GM23248 (cell line): ENCODE data around the gene CTBP2.

Experiments
- EZH2 ChIP-seq: fragments of 200-600 bp; sonication (generic); IDR thresholded peaks from 2 replicates; pipeline ENCODE4 v1.6.1; 2018; ENCODE audit warnings: antibody characterized with exemption, mild to moderate bottlenecking; ENCODE audit not compliant: insufficient read depth, poor library complexity, severe bottlenecking
- EZH2phosphoT487 ChIP-seq: fragments of 200-600 bp; sonication (generic); IDR thresholded peaks from 2 replicates; pipeline ENCODE4 v1.6.1; 2018; ENCODE audit warnings: antibody characterized with exemption, moderate library complexity, mild to moderate bottlenecking, low read depth; ENCODE audit not compliant: insufficient read depth

DNA sequence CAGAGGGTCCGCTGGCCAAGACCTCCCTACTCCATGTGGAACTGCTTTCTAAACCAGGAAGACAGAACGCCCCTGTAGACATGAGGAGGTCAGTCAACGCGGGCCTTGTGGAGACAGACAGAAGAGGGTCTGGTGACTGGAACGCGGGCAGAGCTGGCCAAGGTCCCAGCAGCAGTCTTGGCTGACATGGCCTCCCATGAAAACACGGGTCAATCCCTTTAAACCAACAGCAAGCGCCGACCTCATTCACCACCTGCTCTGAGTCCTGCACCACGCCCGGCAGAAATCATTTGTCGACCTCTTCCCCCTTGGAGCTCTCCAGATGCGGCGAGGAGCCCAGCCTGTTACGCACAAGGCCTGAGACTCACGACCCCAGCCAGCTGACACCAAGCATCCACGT lies 140.0 kb downstream of the CTBP2 start:
- no peak for TF ChIP-seq EZH2
- TF ChIP-seq EZH2phosphoT487 = no peak
